Loucy (cell line): ENCODE data around the gene IRGQ.

Source experiments
- EZH2phosphoT487 ChIP-seq: fragments of 200-600 bp; IDR thresholded peaks from 2 replicates; pipeline ENCODE4 v1.6.1; 2018; ENCODE audit warnings: antibody characterized with exemption, mild to moderate bottlenecking, moderate library complexity, borderline replicate concordance
- TF ChIP-seq, protein P1 (sequence below): fragments of 200-600 bp; sonication (generic); conservative IDR thresholded peaks from 2 replicates; pipeline ENCODE4 v1.5.1; 2014; ENCODE audit warnings: mild to moderate bottlenecking, antibody characterized with exemption, low read length

DNA sequence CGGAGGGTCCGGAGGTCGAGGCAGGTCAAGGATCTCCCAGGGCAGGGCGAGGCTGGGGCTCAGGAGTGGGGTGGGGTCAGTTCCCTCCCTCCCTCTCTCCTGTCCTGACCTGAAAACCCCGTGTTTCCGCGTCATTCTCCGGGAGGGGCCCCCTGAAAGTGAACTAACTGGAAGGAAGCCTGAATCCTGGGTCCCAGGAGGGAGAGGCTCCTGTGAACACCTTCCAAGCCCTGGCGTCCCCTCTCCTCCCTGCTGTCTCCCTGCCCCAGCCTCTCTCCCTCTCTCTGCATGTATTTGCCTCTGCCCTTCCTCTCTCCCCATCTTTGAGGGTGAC, 44.5 kb upstream of the IRGQ start:
- TF ChIP-seq, protein P1, sequence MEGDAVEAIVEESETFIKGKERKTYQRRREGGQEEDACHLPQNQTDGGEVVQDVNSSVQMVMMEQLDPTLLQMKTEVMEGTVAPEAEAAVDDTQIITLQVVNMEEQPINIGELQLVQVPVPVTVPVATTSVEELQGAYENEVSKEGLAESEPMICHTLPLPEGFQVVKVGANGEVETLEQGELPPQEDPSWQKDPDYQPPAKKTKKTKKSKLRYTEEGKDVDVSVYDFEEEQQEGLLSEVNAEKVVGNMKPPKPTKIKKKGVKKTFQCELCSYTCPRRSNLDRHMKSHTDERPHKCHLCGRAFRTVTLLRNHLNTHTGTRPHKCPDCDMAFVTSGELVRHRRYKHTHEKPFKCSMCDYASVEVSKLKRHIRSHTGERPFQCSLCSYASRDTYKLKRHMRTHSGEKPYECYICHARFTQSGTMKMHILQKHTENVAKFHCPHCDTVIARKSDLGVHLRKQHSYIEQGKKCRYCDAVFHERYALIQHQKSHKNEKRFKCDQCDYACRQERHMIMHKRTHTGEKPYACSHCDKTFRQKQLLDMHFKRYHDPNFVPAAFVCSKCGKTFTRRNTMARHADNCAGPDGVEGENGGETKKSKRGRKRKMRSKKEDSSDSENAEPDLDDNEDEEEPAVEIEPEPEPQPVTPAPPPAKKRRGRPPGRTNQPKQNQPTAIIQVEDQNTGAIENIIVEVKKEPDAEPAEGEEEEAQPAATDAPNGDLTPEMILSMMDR: no peak
- no peak for TF ChIP-seq EZH2phosphoT487
